SU-DHL-6 (cell line): ENCODE data around the gene ZFP3.
"Not testable (repeated sequence)": the region's sequence is repeated elsewhere in the genome, so short reads cannot be mapped to it uniquely, and the experiment has no call there.

Experiments used
- H2AFZ ChIP-seq: fragments of 200-600 bp; sonication (generic); 2 replicates; pipeline ENCODE4 v1.6.1; 2014; ENCODE audit warnings: low read depth, mild to moderate bottlenecking, moderate library complexity, mixed read lengths, antibody characterized with exemption, low read length; ENCODE audit not compliant: severe bottlenecking
- H3F3A ChIP-seq: fragments of 200-600 bp; shearing (Covaris generic); 2 replicates; pipeline ENCODE4 v1.6.0; 2016; ENCODE audit warnings: antibody characterized with exemption, mild to moderate bottlenecking; ENCODE audit not compliant: insufficient read depth
- H3K27ac ChIP-seq: fragments of 200-600 bp; sonication (generic); 2 replicates; pipeline ENCODE4 v1.5.1; 2016; ENCODE audit warnings: low read depth, mild to moderate bottlenecking, low read length, moderate library complexity, mixed read lengths
- H3K27me3 ChIP-seq: fragments of 200-600 bp; sonication (generic), shearing (Covaris generic); 2 replicates; pipeline ENCODE4 v1.6.0; 2014; ENCODE audit warnings: mild to moderate bottlenecking, low read length
- H3K36me3 ChIP-seq: fragments of 200-600 bp; sonication (generic); 2 replicates; pipeline ENCODE4 v1.6.1; 2014; ENCODE audit warnings: mild to moderate bottlenecking, low read length, mixed read lengths
- H3K4me2 ChIP-seq: fragments of 300-600, 200-600 bp; shearing (Covaris generic), sonication (generic); 2 replicates; pipeline ENCODE4 v1.6.0; 2014; ENCODE audit warnings: low read length, low read depth, mild to moderate bottlenecking; ENCODE audit not compliant: poor library complexity, severe bottlenecking
- H3K4me3 ChIP-seq: fragments of 200-600 bp; sonication (generic); 2 replicates; pipeline ENCODE4 v1.5.1; 2014; ENCODE audit warnings: antibody characterized with exemption, low read length, mild to moderate bottlenecking, mixed read lengths; ENCODE audit not compliant: insufficient read depth, poor library complexity, severe bottlenecking
- H3K79me2 ChIP-seq: fragments of 200-600 bp; sonication (generic); 2 replicates; pipeline ENCODE4 v1.6.1; 2014; ENCODE audit warnings: mild to moderate bottlenecking, low read length, moderate library complexity; ENCODE audit not compliant: insufficient read depth
- H3K9ac ChIP-seq: fragments of 200-600 bp; sonication (generic); 2 replicates; pipeline ENCODE4 v1.7.0; 2014; ENCODE audit warnings: mild to moderate bottlenecking, low read length
- H3K9me2 ChIP-seq: fragments of 200-600 bp; sonication (generic); replicated peaks from 2 replicates; pipeline ENCODE4 v1.6.1; 2014; ENCODE audit warnings: low read length; ENCODE audit not compliant: insufficient read depth
- H3K9me3 ChIP-seq: fragments of 200-600 bp; sonication (generic); 2 replicates; pipeline ENCODE4 v1.6.1; 2014; ENCODE audit warnings: low read length, mixed read lengths; ENCODE audit not compliant: insufficient read depth
- H4K20me1 ChIP-seq: fragments of 200-600 bp; sonication (generic); 2 replicates; pipeline ENCODE4 v1.6.1; 2014; ENCODE audit warnings: low read depth, mild to moderate bottlenecking, antibody characterized with exemption, low read length, moderate library complexity, mixed read lengths
- EZH2phosphoT487 ChIP-seq: fragments of 200-600 bp; sonication (generic), shearing (Covaris generic); conservative IDR thresholded peaks from 2 replicates; pipeline ENCODE4 v1.6.1; 2018; ENCODE audit warnings: mild to moderate bottlenecking, antibody characterized with exemption, low read length, moderate library complexity, mixed read lengths
- TF ChIP-seq, protein P1 (sequence below): fragments of 200-600 bp; sonication (generic); IDR thresholded peaks from one replicate; pipeline ENCODE4 v1.5.1; 2017; ENCODE audit warnings: antibody characterized with exemption, mild to moderate bottlenecking, low read length, moderate library complexity; ENCODE audit not compliant: insufficient read depth, poor library complexity, severe bottlenecking

The ZFP3 gene

DNA sequence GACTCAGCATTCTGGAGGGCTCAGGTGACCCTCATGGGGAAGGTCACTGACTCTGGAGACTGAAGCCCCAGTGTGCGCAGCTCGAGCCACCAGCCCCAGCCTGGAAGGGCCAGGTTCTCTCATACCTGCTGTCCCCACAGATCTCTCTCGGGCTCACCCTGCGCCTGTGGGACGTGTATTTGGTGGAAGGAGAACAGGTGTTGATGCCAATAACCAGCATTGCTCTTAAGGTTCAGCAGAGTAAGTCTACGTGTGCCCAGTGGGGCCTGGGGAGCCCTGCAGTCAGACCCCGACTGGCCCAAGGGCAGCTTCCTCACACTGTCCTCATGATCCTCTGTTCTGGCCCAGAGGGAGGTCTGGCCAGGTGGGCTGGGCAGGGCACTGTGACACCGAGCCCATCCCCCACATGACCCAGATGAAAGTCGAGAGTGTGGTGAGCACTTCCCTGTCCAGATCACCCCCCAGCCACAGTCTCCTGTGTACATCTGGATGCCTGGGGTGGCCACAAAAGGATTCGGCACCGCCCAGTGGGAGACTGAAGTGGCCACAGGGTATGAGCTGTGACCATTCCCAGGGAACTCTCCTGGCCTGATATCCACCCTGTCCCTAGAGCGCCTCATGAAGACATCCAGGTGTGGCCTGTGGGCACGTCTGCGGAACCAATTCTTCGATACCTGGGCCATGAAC is 59.4 kb downstream of the ZFP3 start:
- H3K4me2 ChIP-seq: not testable (repeated sequence)

DNA sequence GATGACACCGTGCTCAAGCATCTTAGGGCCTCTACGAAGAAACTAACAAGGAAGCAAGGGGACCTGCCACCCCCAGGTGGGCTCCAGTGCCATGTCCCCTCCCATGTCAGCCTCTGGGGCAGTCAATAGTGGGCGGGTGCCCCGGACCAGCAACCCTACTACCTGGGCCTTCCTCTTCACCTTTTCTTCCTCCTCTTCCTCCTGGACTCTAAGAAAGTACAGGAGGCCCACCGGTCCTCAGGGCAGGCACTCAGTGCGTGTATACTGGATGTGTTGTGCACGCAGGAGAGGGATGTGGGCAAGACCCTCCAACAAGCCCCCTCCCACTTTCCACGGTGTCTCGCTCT is 59.9 kb downstream of the ZFP3 start:
- H4K20me1 ChIP-seq, H3K9me3 ChIP-seq, H3K36me3 ChIP-seq, H3K27me3 ChIP-seq, H3K4me3 ChIP-seq, H3K27ac ChIP-seq, H3K4me2 ChIP-seq, H2AFZ ChIP-seq, H3K9me2 ChIP-seq, H3K79me2 ChIP-seq, H3F3A ChIP-seq, H3K9ac ChIP-seq: not testable (repeated sequence)

More for the DNA sequence above, 59.4 kb downstream of the ZFP3 start:
- not testable (repeated sequence) for H4K20me1 ChIP-seq, H3K36me3 ChIP-seq, H3K9ac ChIP-seq, H3K9me3 ChIP-seq, H3K79me2 ChIP-seq, H3K27ac ChIP-seq, H3K27me3 ChIP-seq, H2AFZ ChIP-seq, H3F3A ChIP-seq, H3K9me2 ChIP-seq, H3K4me3 ChIP-seq

DNA sequence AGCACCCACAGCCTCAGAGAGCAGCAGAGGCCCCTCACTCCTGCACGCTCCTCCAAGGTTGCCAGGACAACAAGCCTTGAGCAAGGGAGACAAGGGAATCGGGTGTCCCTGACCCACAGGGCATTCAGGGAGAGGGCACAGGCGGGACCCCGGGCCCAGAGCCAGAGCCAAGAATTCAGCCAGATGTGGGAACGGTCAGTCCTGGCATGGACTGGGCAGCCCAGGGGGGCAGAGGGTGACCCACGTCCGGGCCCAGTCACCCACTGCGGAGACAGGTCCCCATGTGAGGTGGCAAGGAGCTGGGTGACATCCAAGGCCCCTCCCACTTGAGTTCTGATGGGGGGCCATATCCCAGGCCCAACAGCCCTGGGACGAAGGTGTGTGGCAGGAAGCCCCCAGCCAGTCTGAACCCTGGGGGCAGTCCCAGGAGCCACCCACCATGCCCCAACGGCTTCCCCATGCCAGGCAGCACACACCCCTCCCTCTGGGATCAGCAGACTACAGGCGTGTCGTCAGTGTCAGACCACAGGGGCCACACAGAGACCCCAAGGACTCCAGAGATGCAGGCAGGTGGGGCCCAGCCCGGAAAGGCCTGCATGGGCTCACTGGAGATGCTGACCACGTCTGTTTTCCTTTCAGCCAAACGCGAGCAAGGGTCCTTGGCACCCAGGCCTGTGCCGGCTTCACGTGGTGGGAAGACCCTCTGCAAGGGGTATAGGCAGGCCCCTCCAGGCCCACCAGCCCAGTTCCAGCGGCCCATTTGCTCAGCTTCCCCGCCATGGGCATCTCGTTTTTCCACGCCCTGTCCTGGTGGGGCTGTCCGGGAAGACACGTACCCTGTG is 60.6 kb downstream of the ZFP3 start:
- Histone ChIP-seq H3K27ac (no peak overlapping the region), H4K20me1 (no peaks in the 10 kb centered on the region), H3K27me3 (no peaks in the 10 kb centered on the region), H3K79me2 (no peaks in the 10 kb centered on the region), H3K9ac (no peak overlapping the region), H3K9me3 (no peaks in the 10 kb centered on the region), H3K4me3 (no peak overlapping the region), H3K36me3 (no peaks in the 10 kb centered on the region), H3F3A (no peaks in the 10 kb centered on the region), H3K9me2 (no peaks in the 10 kb centered on the region), H3K4me2 (no peak overlapping the region), H2AFZ (no peak overlapping the region)
- TF ChIP-seq, protein P1, sequence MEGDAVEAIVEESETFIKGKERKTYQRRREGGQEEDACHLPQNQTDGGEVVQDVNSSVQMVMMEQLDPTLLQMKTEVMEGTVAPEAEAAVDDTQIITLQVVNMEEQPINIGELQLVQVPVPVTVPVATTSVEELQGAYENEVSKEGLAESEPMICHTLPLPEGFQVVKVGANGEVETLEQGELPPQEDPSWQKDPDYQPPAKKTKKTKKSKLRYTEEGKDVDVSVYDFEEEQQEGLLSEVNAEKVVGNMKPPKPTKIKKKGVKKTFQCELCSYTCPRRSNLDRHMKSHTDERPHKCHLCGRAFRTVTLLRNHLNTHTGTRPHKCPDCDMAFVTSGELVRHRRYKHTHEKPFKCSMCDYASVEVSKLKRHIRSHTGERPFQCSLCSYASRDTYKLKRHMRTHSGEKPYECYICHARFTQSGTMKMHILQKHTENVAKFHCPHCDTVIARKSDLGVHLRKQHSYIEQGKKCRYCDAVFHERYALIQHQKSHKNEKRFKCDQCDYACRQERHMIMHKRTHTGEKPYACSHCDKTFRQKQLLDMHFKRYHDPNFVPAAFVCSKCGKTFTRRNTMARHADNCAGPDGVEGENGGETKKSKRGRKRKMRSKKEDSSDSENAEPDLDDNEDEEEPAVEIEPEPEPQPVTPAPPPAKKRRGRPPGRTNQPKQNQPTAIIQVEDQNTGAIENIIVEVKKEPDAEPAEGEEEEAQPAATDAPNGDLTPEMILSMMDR: no peak

DNA sequence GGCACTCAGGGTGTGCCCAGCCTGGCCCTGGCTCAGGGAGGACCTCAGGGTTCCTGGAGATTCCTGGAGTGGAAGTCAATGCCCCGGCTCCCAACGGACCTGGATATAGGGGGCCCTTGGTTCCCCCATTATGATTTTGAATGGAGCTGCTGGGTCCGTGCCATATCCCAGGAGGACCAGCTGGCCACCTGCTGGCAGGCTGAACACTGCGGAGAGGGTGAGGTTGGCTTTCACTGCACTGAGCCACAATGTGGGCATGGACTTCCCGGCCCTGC is 61.1 kb downstream of the ZFP3 start:
- Histone ChIP-seq H3K27me3 (no peaks in the 10 kb centered on the region), H3K9ac (no peak overlapping the region), H3K4me2 (no peak overlapping the region), H3K27ac (no peak overlapping the region), H3K9me3 (no peaks in the 10 kb centered on the region), H3K79me2 (no peaks in the 10 kb centered on the region), H3K36me3 (no peaks in the 10 kb centered on the region), H4K20me1 (no peaks in the 10 kb centered on the region), H2AFZ (no peak overlapping the region), H3F3A (no peaks in the 10 kb centered on the region), H3K4me3 (no peak overlapping the region), H3K9me2 (no peaks in the 10 kb centered on the region)
- TF ChIP-seq EZH2phosphoT487: no peak
- TF ChIP-seq, protein P1: no peak

DNA sequence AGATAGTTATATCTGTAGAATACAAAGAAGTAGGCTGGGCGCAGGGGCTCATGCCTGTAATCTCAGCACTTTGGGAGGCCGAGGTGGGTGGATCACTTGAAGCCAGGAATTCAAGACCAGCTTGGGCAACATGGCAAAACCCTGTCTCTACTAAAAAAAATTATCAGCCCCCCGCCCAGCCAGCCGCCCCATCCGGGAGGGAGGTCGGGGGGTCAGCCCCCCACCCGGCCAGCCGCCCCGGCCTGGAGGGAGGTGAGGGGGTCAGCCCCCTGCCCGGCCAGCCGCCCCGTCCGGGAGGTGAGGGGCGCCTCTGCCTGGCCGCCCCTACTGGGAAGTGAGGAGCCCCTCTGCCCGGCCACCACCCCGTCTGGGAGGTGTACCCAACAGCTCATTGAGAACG is 64.6 kb downstream of the ZFP3 start:
- not testable (repeated sequence) for H3K9ac ChIP-seq, H2AFZ ChIP-seq, H3K9me3 ChIP-seq, H3K27me3 ChIP-seq, H3F3A ChIP-seq, H3K4me2 ChIP-seq, H4K20me1 ChIP-seq, H3K79me2 ChIP-seq, H3K36me3 ChIP-seq, H3K27ac ChIP-seq, H3K9me2 ChIP-seq, H3K4me3 ChIP-seq
